HG03342 (cell line): ENCODE data around the gene SCYGR6.
"Not testable (repeated sequence)": the region's sequence is repeated elsewhere in the genome, so short reads cannot be mapped to it uniquely, and the experiment has no call there.

Experiments used
- ATAC-seq: cut with Tn5 transposase; IDR thresholded peaks from one replicate; pipeline ENCODE4 v1.9.1; 2021; ENCODE audit warnings: mild to moderate bottlenecking, moderate library complexity; ENCODE audit not compliant: unreplicated experiment

Gene SCYGR6, protein sequence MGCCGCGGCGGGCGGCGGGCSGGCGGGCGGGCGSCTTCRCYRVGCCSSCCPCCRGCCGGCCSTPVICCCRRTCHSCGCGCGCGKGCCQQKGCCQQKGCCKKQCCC

DNA sequence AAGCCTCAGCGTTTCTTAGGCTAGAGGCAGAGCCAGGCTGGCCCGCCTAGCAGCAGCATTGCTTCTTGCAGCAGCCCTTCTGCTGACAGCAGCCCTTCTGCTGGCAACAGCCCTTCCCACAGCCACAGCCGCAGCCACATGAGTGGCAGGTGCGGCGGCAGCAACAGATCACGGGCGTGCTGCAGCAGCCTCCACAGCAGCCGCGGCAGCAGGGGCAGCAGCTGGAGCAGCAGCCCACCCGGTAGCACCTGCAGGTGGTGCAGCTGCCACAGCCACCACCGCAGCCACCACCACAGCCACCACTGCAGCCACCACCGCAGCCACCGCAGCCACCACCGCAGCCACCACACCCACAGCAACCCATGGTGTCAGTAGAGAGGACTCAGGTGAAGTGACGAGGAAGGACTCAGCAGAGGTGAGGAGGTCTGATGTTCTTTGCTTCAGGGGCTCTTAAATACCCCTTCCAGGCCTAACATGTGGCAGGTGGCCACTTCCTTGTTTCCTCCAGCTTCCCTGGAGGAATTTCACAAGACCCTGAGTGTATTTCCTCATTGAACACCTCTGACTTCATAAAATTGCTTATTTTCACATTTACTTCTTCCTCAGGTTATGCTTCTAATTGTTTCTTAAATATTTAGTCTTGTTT is at the start of gene SCYGR6:
SCYGR6 (minus strand) TSS at position 364 of the 646 bp plus-strand sequence; CDS start at position 364, 0 bp downstream.
- ATAC-seq, result no peak

DNA sequence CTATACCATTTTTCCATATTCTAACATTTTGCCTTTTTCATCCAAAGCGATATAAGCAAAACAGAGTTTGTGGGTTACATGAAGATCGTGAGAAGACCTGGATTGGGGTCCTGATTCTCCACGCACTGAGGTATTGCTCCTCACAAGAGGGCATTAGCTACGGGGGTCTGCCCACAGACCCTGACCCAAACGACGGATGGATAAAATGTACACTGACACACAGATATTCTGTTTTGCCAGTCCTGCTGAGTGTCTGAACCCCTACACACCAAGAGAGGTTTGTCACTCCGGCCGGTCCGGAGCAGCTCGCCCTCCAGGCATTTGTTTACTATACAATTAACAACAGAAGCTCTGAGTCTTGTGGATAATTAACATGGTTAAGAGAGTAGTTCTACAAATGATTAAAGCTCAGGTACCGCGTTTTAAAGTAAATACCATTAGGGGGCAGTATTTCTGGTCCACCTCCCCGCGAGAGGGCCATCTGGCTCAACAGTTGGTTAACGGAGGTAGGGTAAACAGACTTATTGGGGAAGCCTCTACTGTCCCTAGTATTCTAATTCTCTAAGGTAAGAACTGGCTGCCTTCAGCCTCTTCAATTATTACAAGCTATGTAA is 49.6 kb upstream of the SCYGR6 start:
- ATAC-seq, result no peak

DNA sequence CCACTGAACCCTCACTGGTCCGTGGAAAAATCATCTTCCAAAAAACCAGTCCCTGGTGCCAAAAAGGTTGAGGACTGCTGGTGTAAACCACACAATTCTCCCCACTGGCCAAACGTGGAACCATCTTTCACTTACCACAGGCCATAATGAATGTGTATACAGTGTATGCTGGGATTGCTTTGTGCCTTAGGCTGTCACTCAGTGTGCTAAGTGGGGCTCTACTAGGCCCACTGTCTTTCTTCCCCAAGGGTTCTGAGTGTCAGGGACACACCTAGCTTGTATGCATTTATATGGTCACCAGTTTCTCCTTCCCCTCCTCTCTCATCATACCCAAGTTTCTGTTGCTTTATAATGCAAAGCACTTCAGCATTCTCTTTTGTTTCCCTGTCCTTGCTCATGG is 48.4 kb upstream of the SCYGR6 start:
- no peak for ATAC-seq

DNA sequence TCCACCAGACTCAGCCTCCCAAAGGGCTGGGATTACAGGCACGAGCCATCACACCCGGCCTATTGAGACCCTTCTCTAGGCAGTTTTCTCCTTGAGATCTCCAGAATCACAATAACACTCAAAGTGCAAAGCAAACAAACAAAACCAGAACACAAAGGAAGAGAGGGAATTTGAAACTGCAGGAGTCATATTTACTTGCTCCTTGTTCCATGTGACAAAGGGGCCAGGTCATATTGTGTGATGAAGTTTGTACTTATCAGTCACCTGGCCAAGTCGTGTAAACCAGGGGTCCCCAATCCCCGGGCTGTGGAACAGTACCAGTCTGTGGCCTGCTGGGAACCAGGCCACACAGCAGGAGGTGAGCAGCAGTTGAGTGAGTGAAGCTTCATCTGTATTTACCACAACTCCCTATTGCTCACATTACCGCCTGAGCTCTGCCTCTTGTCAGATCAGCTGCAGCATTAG is 47.7 kb upstream of the SCYGR6 start:
- ATAC-seq, result no peak

DNA sequence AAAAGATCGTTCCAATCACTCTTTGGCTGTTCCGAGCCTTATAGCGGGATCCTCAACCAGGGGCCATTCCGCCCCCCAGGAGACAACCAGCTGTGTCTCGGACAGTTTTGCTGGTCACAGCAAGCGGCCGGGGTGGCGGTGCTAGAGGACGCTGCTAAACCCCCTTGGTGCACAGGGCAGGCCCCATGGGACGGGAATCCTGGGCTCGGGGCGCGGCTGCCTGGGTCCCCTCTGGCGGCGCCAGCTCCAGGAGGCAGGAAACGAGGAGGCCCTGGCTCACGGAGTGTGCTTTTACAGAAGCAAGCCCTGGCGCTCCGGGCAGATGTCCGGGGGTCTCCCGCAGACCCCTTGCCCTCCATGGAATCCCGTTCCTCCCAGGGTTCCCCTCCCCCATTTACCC is 43.3 kb upstream of the SCYGR6 start:
- no peak for ATAC-seq

DNA sequence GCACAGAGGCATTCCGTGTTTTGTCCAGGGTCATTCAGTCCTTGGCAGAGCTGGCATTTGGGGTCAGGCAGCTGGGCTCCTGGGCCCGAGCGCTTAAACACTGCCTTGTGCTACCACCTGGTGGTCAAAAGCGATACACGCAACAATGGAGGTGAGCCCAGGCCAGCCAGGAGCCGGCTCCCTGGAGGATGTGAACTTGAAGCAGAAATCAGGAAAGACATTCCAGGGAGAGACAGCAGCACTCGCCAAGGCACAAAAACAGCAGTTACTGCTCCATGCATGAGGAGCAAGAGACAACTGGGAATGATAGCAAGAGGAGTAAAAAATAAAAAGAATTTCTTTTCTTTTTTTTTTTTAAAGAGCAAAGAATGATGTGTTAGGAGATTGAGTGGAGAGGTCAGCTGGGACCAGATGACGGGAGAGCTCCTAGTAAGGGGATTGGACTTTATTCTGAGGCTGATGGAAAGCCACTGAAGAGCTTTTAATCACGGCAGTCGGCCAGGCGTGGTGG is 41.9 kb upstream of the SCYGR6 start:
- peak; percentile 98 for ATAC-seq

DNA sequence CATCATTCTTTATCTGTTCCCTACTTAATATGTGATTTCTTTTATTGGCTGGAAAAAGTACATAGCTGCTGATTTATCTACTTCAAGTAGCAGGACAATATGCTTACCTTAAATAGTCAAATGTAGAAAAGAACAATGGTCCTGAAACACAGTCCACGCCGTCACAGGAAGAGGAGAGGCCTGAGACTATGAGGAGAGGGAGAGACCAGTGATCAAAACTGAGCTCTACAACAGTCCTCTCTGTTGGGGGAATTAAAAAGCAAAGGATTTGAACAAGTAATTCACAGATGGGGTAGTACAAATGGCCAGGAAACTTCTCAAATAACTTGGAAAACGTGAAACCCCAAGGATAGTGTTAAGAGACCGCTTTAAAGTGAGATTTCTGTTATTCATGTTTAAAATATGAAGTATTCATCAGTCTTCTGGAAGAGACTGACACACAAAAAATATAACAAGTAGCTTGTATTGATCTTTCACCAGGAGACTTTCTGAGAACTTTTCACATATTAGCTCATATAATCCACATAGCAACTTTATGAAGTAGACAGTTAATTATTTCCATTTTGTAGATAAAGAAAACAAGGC is 41.3 kb upstream of the SCYGR6 start:
- ATAC-seq, result no peak

DNA sequence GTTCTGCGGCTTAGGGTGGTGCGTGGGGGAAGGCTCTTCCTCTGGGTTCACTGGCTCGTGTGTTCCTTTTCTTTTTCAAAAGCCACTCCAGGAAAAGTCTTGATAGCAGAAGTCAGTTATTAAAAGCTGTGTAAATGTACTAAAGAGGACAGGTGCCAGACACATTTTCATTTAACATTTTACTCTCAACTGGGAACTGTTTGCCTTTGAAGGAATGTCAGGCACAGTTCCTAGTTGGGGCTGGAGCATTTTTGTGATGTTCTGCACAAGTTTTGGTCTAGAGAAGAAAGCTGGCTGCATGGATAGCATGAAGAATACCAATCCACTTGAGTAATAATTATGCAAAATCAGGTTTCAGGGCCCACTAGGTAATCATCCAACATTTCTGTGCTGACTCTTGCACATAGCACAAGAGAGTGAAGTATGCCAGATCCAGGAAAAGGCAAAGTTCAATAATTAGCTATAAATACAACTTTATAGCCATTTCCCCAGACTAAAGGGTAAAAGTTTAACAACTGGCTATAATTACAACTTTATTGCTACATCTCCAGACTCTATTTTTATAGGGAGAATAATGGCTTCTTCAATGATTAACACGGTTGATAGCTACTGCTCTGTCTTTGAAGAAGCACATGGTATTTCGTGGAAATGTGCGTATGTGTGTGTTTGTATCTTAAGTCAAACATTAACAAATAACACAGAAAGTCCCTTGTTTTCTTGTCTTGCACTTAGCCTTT is 37.4 kb upstream of the SCYGR6 start:
- ATAC-seq, result no peak

DNA sequence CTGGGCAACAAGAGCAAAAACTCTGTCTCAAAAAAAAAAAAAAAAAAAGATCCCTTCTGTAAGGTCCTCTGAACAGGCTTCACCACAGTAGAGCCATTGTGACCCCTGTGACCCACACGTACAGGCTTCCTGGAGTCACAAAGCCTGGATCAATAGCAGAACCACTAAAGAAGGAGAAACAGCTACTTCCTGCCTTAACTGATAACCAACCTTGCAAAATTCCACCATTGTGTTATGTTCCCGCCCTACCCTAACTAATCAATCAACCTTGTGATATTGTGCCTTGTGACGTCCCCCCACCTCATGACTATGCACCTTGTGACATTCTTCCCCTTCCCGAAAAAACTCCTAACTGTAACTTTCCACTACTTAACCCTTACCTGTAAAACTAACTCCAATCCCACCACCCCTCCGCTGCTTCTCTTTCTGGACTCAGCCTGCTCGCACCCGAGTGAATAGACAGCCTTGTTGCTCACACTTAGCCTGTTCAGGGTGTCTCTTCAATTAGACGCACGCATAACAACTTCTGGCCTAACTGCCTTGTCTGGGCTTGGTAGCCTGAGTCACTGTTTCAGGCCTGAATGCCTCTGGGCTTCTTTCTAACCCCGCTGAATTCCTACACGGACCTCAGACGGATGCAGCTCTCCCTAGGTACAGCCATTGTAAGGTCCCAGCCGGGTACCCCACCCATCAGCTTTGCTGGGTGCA is 35.0 kb upstream of the SCYGR6 start:
- ATAC-seq, result no peak

DNA sequence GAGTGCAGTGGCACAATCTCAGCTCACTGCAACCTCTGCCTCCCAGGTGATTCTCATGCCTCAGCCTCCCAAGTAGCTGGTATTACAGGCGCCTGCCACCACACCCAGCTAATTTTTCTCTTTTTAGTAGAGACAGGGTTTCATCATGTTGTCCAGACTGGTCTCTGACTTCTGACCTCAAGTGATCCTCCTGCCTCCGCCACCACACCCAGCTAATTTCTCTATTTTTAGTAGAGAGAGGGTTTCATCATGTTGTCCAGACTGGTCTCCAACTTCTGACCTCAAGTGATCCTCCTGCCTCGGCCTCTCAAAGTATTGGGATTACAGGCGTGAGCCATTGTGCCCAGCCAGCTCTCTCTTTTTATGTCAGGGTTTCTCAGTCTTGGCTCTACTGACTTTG is 31.7 kb upstream of the SCYGR6 start:
- ATAC-seq, result not testable (repeated sequence)

DNA sequence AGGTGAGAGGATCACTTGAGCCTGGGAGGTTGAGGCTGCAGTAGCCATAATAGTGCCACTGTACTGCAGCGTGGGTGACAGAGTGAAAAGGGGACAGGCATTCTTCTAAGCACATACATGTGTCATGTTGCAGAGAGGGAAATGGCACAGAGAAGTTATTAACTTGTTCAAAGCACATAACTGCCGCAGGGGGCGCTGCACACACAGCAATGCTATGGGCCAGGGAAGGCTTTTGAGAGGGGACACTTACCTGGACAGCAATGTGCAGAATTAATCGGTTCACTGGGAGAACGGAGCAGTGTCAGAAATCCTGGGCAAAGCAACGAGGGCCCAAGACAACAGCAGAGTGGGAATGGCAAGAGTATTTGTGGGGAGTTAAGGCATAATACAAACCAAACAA is 23.5 kb upstream of the SCYGR6 start:
- no peak for ATAC-seq

DNA sequence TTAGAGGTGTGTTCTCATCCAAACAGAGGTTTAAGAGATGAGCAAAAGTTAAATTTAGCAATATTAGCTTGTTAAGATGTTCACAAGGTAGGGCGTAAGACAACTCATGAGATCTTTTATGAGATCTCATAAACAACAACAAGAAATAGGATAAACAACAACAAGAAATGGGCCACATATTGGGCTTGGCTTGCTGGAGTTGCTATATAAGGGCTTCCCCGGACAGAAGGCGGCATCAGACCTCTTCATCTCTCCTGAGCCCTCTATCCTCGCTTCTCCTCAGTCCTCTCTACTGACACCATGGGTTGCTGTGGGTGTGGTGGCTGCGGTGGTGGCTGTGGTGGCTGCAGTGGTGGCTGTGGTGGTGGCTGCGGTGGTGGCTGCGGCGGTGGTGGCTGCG is 21.0 kb upstream of the SCYGR6 start, which contains the start of gene SCYGR8:
SCYGR8 (plus strand) TSS at position 301 of the 400 bp plus-strand sequence; CDS start at position 301, 0 bp downstream.
- no peak for ATAC-seq

DNA sequence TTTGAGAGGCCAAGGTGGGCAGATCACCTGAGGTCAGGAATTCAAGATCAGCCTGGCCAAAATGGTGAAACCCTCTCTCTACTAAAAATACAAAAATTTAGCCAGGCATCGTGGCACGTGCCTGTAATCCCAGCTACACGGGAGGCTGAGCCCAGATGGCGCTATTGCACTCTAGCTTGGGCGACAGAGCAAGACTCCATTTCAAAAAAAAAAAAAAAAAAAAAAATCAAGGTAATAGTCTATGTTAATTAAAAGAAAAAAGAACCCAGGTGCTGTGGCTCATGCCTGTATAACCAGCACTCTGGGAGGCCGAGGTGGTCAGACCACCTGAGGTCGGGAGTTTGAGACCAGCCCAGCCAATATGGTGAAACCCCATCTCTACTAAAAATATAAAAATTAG is 16.1 kb upstream of the SCYGR6 start:
- ATAC-seq, result not testable (repeated sequence)

DNA sequence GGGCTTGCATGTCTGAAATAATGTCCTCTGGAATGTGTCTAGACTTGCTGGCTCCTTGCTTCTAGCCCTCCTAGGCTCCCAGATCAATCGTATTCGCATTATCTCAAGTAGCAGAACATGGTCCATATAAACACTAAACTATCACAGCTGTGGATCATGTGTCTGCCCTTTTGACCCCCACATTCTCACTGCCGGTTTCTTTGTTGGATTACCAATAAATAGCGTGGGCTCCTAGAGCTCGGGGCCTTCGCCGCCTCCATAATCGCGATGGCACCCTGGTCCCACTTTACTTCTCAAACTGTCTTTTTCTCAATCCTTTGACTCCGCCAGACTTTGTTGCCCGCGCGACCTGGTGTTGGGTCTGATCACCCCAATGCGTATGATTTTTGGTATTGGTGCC is 14.8 kb upstream of the SCYGR6 start:
- no peak for ATAC-seq

DNA sequence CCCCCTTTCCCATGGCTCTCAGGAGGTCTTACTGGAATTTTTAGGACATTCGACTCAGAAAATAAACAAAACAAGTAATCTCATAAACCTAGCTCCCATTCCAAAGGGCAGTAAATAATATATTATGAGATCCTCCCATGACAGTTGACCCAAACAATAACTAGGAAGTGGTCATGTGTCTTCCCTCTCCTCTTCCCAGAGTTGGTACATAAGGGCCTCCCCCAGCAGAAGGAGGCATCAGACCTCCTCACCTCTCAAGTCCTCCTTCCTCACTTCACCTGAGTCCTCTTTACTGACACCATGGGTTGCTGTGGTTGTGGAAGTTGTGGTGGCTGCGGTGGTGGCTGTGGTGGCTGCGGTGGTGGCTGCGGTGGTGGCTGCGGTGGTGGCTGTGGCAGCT is 3.5 kb upstream of the SCYGR6 start, which contains the start of gene SCYGR7:
SCYGR7 (plus strand) TSS at position 301 of the 400 bp plus-strand sequence; CDS start at position 301, 0 bp downstream.
- ATAC-seq, result no peak

DNA sequence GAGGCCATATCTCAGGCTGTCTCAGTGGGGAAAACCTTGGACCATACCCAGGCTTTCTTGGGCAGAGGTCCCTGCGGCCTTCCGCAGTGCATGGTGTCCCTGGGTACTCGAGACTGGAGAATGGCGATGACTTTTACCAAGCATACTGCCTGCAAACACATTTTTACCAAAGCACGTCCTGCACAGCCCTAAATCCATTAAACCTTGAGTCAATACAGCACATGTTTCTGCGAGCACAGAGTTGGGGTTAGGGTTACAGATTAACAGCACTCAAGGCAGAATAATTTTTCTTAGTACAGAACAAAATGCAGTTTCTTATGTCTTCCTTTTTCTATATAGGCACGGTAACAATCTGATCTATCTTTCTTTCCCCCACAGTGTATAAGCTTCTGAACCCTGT is 1.7 kb downstream of the SCYGR6 start:
- ATAC-seq, result not testable (repeated sequence)

DNA sequence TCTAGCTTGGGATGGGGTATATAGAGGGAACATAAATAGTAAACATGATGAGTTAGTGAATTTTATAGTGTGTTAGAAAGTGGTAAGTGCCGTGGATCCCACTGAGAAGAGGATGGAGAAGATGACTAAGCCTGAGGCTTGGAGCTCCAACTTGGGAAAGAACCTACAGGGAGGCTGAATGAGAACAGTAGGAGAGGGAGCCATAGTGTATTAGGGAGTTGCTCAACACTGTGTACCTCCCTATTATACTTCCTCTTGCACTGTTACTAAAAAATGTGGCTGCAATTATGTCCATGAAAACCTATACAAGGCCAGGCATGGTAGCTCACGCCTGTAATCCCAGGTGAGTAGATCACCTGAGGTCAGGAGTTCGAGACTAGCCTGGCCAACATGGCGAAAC is 3.9 kb downstream of the SCYGR6 start:
- ATAC-seq, result no peak

DNA sequence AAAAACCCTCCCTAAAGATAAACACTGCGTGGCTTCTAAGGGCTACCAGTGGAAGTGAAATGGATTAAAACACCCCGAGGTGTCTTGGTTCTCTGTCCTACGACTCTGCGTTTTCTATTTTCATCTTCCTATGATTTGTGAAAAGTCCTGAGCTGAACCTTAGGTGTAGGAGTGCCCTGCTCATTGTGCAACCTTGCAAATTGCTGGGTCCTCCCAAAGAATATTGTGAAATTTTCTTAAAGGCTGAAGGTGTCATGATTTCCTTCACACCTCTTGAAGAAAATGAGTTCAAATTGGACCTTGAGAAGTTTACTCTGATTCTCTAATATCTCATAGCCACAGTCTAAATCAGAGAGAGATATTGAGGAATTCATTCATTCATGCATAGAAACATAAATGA is 4.9 kb downstream of the SCYGR6 start:
- ATAC-seq, result no peak

DNA sequence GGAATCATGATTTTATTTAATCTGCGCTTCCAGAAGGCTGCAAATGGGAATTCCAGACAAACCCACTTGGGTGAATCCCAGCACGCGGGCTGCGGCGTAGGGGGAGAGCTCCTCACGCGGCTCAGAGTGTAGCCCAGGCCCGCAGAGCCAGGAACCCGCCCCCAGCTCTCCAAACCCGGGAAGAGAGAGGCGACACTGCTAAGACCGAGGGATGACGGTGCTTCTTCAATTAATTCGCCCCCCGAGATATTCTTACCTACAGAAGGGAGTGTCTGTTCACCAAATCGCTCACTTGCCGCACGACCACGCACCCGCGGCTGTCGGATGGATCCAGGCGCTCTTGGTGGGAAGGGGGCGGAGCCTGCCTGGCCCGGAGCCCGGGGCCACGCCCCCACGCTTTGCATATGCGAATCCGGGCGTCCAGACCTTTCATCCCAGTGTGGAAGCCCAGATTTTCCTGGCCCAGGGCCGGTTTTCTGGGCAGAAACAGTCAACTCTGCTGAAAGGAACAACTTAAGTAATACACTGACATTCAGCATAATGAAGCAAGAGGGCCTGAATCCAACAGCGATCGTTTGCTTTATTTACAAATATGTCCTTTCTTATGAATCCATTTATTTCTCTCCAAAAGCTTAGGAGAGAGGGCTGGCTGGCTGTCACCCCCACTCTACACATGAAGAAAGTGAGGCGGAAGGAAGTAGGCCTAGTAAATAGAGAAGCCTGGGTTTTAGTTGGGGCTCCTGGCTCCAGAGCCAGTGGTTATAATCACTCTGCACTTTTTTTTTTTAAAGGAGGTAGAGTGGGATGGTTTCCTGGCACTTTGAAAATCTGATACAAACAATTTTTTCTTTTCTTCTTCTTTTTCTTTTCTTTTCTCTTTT is 6.6 kb downstream of the SCYGR6 start, which contains the start of gene SLC19A3:
SLC19A3 (minus strand) TSS at position 342 of the 881 bp plus-strand sequence. CDS start 15,710 bp downstream, outside the sequence.
- ATAC-seq, result no peak
